ENCODE results near the gene GPX6.

- TF ChIP-seq CTCF (IDR thresholded peaks at IDR 0.05; ENCODE audit: poor library complexity) (no peak), EZH2 (IDR thresholded peaks at IDR 0.05; ENCODE audit: borderline replicate concordance) (no peak)
These were observed 16.0 kb upstream of the GPX6 start for GRCh38 chr6:28531479-28532128.

Measured in hepatocyte (in vitro differentiated cells).